GM18505 (cell line): ENCODE data around the gene ABCB9.

Experiments
- ATAC-seq: cut with Tn5 transposase; IDR thresholded peaks from one replicate; pipeline ENCODE4 v1.9.1; 2021; ENCODE audit not compliant: unreplicated experiment
- POLR2A ChIP-seq: IDR thresholded peaks from 4 replicates; pipeline ENCODE4 v1.6.1; 2011; ENCODE audit warnings: borderline replicate concordance; ENCODE audit not compliant: insufficient read depth, insufficient read length; ENCODE audit errors: extremely low read depth

ABCB9 gene

DNA sequence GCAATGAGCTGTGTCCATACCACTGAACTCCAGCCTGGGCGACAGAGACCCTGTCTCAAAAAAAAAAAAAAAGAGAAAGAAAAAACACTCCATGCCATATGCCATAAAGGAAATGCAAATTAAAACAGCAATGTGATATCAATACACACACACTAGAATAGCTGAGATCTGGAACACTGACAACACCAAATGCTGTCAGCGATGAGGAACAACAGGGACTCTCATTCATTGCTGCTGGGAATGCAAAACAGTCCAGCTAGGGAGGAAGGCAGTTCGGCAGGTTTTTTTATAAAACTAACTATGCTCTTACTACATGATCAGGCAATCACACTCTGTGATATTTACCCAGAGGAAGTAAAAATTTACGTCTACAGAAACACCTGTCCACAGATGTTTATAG, 3.4 kb upstream of the ABCB9 start:
- TF ChIP-seq POLR2A = no peak
- ATAC-seq = no peak

GRCh38 chr12:122968104-122968503, 1.8 kb upstream of the ABCB9 start:
- no peak for TF ChIP-seq POLR2A
- ATAC-seq = no peak

GRCh38 chr12:122966743-122967550, 684 bp upstream of the ABCB9 start:
- ATAC-seq = no peak
- TF ChIP-seq POLR2A = no peak

- TF ChIP-seq POLR2A = no peak
- no peak for ATAC-seq
These were observed 927 bp downstream of the ABCB9 start for GRCh38 chr12:122965321-122965751.

DNA sequence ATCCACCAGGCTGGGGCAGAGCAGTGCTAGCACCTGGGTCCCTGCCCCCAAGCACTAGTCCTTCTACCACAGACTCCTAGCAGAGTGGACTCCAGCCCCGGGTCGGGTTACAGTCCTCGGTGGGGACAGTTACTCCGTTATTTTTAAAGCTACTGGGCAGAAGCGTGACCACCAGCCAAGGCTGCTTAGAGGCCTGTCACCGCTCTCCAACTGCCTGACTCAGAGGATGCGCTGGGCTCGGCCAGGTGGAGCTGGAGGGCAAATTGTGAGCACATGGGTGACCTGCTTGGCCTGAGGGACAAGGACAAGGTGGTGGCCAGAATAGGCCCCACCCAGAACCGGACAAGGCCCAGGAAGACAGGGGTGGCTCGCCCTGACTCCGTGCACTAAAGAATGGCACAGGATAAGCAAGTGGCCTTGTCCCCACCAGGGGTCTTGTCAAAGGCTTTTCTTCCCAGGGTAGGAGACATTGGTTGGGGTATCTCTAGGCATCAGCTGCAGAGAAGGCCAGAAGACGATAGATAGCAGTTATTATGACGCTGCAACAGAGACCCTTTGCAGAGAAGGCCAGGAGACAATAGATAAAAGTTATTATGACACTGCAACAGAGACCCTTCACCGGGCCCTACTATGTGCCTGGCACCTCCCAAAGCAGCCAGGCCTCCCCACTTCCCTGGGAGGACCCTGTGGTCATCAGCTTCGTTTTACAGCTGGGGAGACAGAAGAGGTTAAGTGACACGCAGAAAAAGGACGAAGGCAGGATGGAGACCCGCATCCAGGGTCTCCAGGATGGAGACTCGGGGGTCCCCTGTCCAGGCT, 1.6 kb downstream of the ABCB9 start:
- no peak for ATAC-seq
- no peak for TF ChIP-seq POLR2A

GRCh38 chr12:122963941-122964265, 2.4 kb downstream of the ABCB9 start:
- TF ChIP-seq POLR2A = no peak
- no peak for ATAC-seq

DNA sequence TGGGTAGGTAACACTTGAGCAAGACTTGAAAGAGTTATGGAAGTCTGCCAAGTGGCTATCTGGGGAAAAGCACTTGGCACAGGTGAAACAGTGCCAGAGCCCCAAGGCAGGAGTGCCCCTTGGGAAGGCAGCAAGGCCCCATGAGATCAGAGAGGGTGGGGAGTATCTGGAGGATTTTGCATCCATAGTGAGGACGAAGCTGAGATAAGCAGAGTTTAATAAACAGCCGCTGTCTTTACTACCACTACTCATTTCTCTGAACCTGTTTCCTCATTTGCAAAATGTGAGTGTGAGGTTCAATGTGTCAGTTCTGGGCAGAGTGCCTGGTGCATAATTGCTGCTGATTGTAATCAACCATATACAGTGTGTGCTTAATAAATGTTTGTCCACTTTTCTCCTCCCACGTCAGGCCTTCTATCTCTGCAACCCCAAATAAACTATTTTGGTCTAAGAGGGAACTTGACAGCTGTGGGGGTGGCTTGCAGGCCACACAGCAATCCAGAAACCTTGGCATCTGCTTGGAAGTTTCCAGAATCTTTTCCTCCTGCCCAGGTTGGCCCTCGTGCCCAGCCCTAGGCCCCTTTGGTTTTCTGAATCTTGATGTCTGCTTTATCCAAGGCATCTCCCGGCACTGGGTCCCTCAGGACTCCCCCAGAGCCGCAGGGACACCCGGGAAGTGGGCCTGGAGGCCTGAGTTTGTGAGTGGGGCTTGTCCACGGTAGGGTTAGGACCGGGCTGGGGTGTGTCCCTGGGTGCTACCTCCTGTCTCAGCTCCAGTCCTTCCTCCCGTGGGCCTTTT, 4.5 kb downstream of the ABCB9 start:
- ATAC-seq = no peak
- no peak for TF ChIP-seq POLR2A

- TF ChIP-seq POLR2A = no peak
- ATAC-seq = no peak
These were observed 6.1 kb downstream of the ABCB9 start for GRCh38 chr12:122960193-122960569.

- no peak for ATAC-seq
- no peak for TF ChIP-seq POLR2A
These were observed 6.6 kb downstream of the ABCB9 start for GRCh38 chr12:122959566-122960192.

- no peak for ATAC-seq
- TF ChIP-seq POLR2A = no peak
These were observed 7.9 kb downstream of the ABCB9 start for GRCh38 chr12:122958198-122958888.

- TF ChIP-seq POLR2A = no peak
- no peak for ATAC-seq
These were observed 10.2 kb downstream of the ABCB9 start for GRCh38 chr12:122956035-122956434.

- ATAC-seq = no peak
- TF ChIP-seq POLR2A = no peak
These were observed 11.1 kb downstream of the ABCB9 start for GRCh38 chr12:122955156-122955555.
